Measurements from ENCODE around the gene SETMAR.
"Not testable (repeated sequence)": the region's sequence is repeated elsewhere in the genome, so short reads cannot be mapped to it uniquely, and the experiment has no call there.

Gene SETMAR

GRCh38 chr3:4313606-4314293 lies 10.6 kb downstream of the SETMAR start:
- DNase-seq = no peak

GRCh38 chr3:4314688-4315087 lies 11.5 kb downstream of the SETMAR start:
- DNase-seq = no peak

- no peak for DNase-seq
Measured at GRCh38 chr3:4320096-4320911, 17.1 kb downstream of the SETMAR start.

GRCh38 chr3:4321732-4322131 lies 18.6 kb downstream of the SETMAR start:
- no peak for DNase-seq

- no peak for DNase-seq
Measured at GRCh38 chr3:4322635-4323034, 19.5 kb downstream of the SETMAR start.

GRCh38 chr3:4323246-4324027 lies 20.3 kb downstream of the SETMAR start:
- no peak for DNase-seq

GRCh38 chr3:4326868-4327267 lies 23.7 kb downstream of the SETMAR start:
- no peak for DNase-seq

- DNase-seq = not testable (repeated sequence)
Measured at GRCh38 chr3:4329806-4330205, 26.6 kb downstream of the SETMAR start.

- DNase-seq = no peak
Measured at GRCh38 chr3:4332111-4332510, 28.9 kb downstream of the SETMAR start.

GRCh38 chr3:4332574-4332973 lies 29.4 kb downstream of the SETMAR start:
- DNase-seq = no peak

- DNase-seq = no peak
Measured at GRCh38 chr3:4332991-4333390, 29.8 kb downstream of the SETMAR start.

- no peak for DNase-seq
Measured at GRCh38 chr3:4334548-4334947, 31.4 kb downstream of the SETMAR start.

- no peak for DNase-seq
Measured at GRCh38 chr3:4335840-4336562, 32.8 kb downstream of the SETMAR start.

GRCh38 chr3:4336850-4337546 lies 33.8 kb downstream of the SETMAR start:
- no peak for DNase-seq

- no peak for DNase-seq
Measured at GRCh38 chr3:4338751-4339150, 35.6 kb downstream of the SETMAR start.

- DNase-seq = no peak
Measured at GRCh38 chr3:4340077-4340410, 36.9 kb downstream of the SETMAR start.

- no peak for DNase-seq
Measured at GRCh38 chr3:4340411-4341335, 37.5 kb downstream of the SETMAR start.

GRCh38 chr3:4341336-4341675 lies 38.1 kb downstream of the SETMAR start:
- DNase-seq = no peak

GRCh38 chr3:4343258-4343657 lies 40.1 kb downstream of the SETMAR start:
- no peak for DNase-seq

- DNase-seq = peak; percentile 36
Measured at GRCh38 chr3:4350789-4351163, 47.6 kb downstream of the SETMAR start.

Measured in right kidney (tissue), 1 donor.